C4-2B (cell line): ENCODE measurements around the gene GRIK4.

ENCODE experiments used
- ZFX ChIP-seq: fragments of 450-650 bp; IDR thresholded peaks from 2 replicates; pipeline ENCODE4 v1.6.1; 2017
- TF ChIP-seq, protein P1 (sequence below): fragments of 450-650 bp; conservative IDR thresholded peaks from 2 replicates; pipeline ENCODE4 v1.5.1; 2017; ENCODE audit warnings: mild to moderate bottlenecking

DNA sequence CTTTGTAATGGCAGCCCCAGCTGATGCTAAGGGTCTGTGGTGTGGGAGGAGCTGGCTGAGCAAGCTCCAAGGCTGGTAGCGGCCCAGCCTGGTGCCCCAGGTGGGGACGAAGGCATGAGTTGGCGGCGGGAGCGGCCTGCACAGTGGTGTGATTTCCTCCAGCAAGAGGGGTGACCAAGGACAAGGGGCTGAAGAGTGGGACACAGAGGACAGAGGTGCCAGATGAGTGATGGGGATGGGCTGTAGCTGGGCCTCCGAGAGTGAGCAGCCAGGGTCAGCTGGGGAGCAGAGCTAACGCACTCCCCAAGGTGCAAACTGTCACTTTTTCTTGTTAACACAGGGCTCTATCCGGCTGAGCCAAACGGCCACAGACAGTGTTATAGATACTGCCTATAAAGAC, 283.2 kb downstream of the GRIK4 start:
- TF ChIP-seq, protein P1, sequence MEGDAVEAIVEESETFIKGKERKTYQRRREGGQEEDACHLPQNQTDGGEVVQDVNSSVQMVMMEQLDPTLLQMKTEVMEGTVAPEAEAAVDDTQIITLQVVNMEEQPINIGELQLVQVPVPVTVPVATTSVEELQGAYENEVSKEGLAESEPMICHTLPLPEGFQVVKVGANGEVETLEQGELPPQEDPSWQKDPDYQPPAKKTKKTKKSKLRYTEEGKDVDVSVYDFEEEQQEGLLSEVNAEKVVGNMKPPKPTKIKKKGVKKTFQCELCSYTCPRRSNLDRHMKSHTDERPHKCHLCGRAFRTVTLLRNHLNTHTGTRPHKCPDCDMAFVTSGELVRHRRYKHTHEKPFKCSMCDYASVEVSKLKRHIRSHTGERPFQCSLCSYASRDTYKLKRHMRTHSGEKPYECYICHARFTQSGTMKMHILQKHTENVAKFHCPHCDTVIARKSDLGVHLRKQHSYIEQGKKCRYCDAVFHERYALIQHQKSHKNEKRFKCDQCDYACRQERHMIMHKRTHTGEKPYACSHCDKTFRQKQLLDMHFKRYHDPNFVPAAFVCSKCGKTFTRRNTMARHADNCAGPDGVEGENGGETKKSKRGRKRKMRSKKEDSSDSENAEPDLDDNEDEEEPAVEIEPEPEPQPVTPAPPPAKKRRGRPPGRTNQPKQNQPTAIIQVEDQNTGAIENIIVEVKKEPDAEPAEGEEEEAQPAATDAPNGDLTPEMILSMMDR = no peak
- no peak for TF ChIP-seq ZFX
